Activated CD4-positive, alpha-beta T cell treated with anti-CD3 and anti-CD28 coated beads for 36 hours (primary cell): ENCODE results near the gene EP400. TPM values are rescaled to one million over a fixed set of nuclear protein-coding genes. Genes with fewer than 3 reads are reported as not detected.

ENCODE experiments used
- ATAC-seq: fragments of 200-7000 bp; cut with Tn5 transposase; one replicate; pipeline ENCODE4 v1.10.0; 2021; ENCODE audit warnings: mild to moderate bottlenecking, moderate library complexity
- CTCF ChIA-PET: fragments of 350-600 bp; sonication (Branson Sonifier 250); formaldehyde crosslinking; loops from one replicate; lab custom pipeline; 2021; ENCODE audit warnings: antibody characterized with exemption; lab: Charles Lee
- POLR2A ChIA-PET: fragments of 350-600 bp; sonication (Branson Sonifier 250); formaldehyde crosslinking; loops from one replicate; lab custom pipeline; 2021; ENCODE audit warnings: antibody characterized with exemption, inconsistent platforms; lab: Charles Lee
- DNase-seq: peaks from one replicate; pipeline ENCODE4 v3.0.0-alpha.2; 2020
- H3K27ac Mint-ChIP-seq: one replicate; pipeline ENCODE4 v1.8.0; 2021; ENCODE audit warnings: mixed read lengths
- H3K27me3 Mint-ChIP-seq: one replicate; pipeline ENCODE4 v1.8.0; 2021; ENCODE audit warnings: mixed read lengths
- H3K36me3 Mint-ChIP-seq: one replicate; pipeline ENCODE4 v1.8.0; 2021; ENCODE audit warnings: low read depth, mixed read lengths
- H3K4me1 Mint-ChIP-seq: one replicate; pipeline ENCODE4 v1.8.0; 2021; ENCODE audit warnings: mixed read lengths
- H3K4me3 Mint-ChIP-seq: one replicate; pipeline ENCODE4 v1.8.0; 2021; ENCODE audit warnings: mild to moderate bottlenecking, moderate library complexity, mixed read lengths
- H3K9me3 Mint-ChIP-seq: one replicate; pipeline ENCODE4 v1.8.0; 2021; ENCODE audit warnings: low read depth, mixed read lengths
- intact Hi-C, 2 experiments: fragments of 100-400 bp; cut with DNase I in 1 of 2; cut with micrococcal nuclease in 1 of 2; formaldehyde crosslinking; loops; one replicate each; pipeline versions ENCODE4 v1.14.2 to v1.15.1; 2022 to 2024; cut with DNase I, micrococcal nuclease
- total RNA-seq, 2 experiments: library from RNA; stranded (reverse); gene quantifications; one replicate each; pipeline ENCODE4 v1.2.3, GENCODE V29; 2021

EP400 gene
- total RNA-seq, 2 experiments from 2014 or later: 46.4 to 51.3 TPM

GRCh38 chr12:132028111-132028510, 78.4 kb downstream of the EP400 start:
- Mint-ChIP-seq H3K4me3 (no peak overlapping the region), H3K27ac (no peak overlapping the region), H3K36me3 (peaks cover 58% of the 10 kb centered on the region), H3K9me3 (no peaks in the 10 kb centered on the region), H3K4me1 (no peaks in the 10 kb centered on the region), H3K27me3 (no peaks in the 10 kb centered on the region)
- ChIA-PET CTCF (interaction anchor here (0.6 kb wide), 1 partner anchor 147 kb away, joined by 4 read pairs; no protein-coding TSS in a partner anchor), POLR2A (no interaction called here)
- DNase-seq (no peak), ATAC-seq (no peak)
- intact Hi-C loops: no loop called here

- no peaks in the 10 kb centered on the region for H3K9me3 Mint-ChIP-seq
- ChIA-PET CTCF (no interaction called here), POLR2A (no interaction called here)
- H3K4me1 Mint-ChIP-seq: no peaks in the 10 kb centered on the region
- H3K27ac Mint-ChIP-seq: no peak overlapping the region
- intact Hi-C loops: no loop called here
- no peak for ATAC-seq
- H3K36me3 Mint-ChIP-seq: peaks cover 62% of the 10 kb centered on the region
- H3K27me3 Mint-ChIP-seq: no peaks in the 10 kb centered on the region
- DNase-seq: no peak
- no peak overlapping the region for H3K4me3 Mint-ChIP-seq
Measured at GRCh38 chr12:132029503-132030300, 80.0 kb downstream of the EP400 start.

- no peak overlapping the region for H3K4me3 Mint-ChIP-seq
- ATAC-seq (no peak), DNase-seq (no peak)
- CTCF ChIA-PET: no interaction called here
- peak overlapping the region; percentile 52 for H3K27ac Mint-ChIP-seq
- intact Hi-C loops: no loop called here
- peaks cover 65% of the 10 kb centered on the region for H3K36me3 Mint-ChIP-seq
- H3K9me3 Mint-ChIP-seq: no peaks in the 10 kb centered on the region
- POLR2A ChIA-PET: no interaction called here
- H3K4me1 Mint-ChIP-seq: no peaks in the 10 kb centered on the region
- no peaks in the 10 kb centered on the region for H3K27me3 Mint-ChIP-seq
Measured at GRCh38 chr12:132030367-132031038, 80.8 kb downstream of the EP400 start.

GRCh38 chr12:132033627-132034026, 83.9 kb downstream of the EP400 start:
- Mint-ChIP-seq H3K27me3 (no peaks in the 10 kb centered on the region), H3K4me1 (no peaks in the 10 kb centered on the region), H3K27ac (no peak overlapping the region), H3K9me3 (no peaks in the 10 kb centered on the region), H3K36me3 (peaks cover 57% of the 10 kb centered on the region), H3K4me3 (no peak overlapping the region)
- intact Hi-C loops: no loop called here
- ATAC-seq: no peak
- DNase-seq: no peak
- CTCF ChIA-PET: no interaction called here
- POLR2A ChIA-PET: no interaction called here

- Mint-ChIP-seq H3K4me1 (no peaks in the 10 kb centered on the region), H3K27ac (no peak overlapping the region), H3K9me3 (no peaks in the 10 kb centered on the region), H3K36me3 (peaks cover 40% of the 10 kb centered on the region), H3K4me3 (no peak overlapping the region), H3K27me3 (no peaks in the 10 kb centered on the region)
- ATAC-seq (no peak), DNase-seq (no peak)
- CTCF ChIA-PET: no interaction called here
- intact Hi-C loops: no loop called here
- POLR2A ChIA-PET: no interaction called here
Measured at GRCh38 chr12:132036063-132036683, 86.4 kb downstream of the EP400 start.

- POLR2A ChIA-PET: no interaction called here
- CTCF ChIA-PET: no interaction called here
- H3K4me1 Mint-ChIP-seq: peaks cover 3% of the 10 kb centered on the region
- intact Hi-C loops: no loop called here
- H3K9me3 Mint-ChIP-seq: no peaks in the 10 kb centered on the region
- no peaks in the 10 kb centered on the region for H3K27me3 Mint-ChIP-seq
- DNase-seq: no peak
- H3K27ac Mint-ChIP-seq: no peak overlapping the region
- ATAC-seq: no peak
- peaks cover 37% of the 10 kb centered on the region for H3K36me3 Mint-ChIP-seq
- no peak overlapping the region for H3K4me3 Mint-ChIP-seq
Measured at GRCh38 chr12:132040906-132041606, 91.3 kb downstream of the EP400 start.

- intact Hi-C loops: no loop called here
- Mint-ChIP-seq H3K27ac (no peak overlapping the region), H3K36me3 (peaks cover 35% of the 10 kb centered on the region), H3K27me3 (no peaks in the 10 kb centered on the region), H3K4me1 (peaks cover 3% of the 10 kb centered on the region), H3K4me3 (no peak overlapping the region), H3K9me3 (no peaks in the 10 kb centered on the region)
- DNase-seq (no peak), ATAC-seq (no peak)
- CTCF ChIA-PET: no interaction called here
- POLR2A ChIA-PET: no interaction called here
Measured at GRCh38 chr12:132043216-132043615, 93.5 kb downstream of the EP400 start.

GRCh38 chr12:132043770-132044467, 94.2 kb downstream of the EP400 start:
- intact Hi-C loops: no loop called here
- Mint-ChIP-seq H3K9me3 (no peaks in the 10 kb centered on the region), H3K27me3 (no peaks in the 10 kb centered on the region), H3K4me1 (peaks cover 3% of the 10 kb centered on the region), H3K4me3 (no peak overlapping the region), H3K36me3 (peaks cover 35% of the 10 kb centered on the region), H3K27ac (no peak overlapping the region)
- ATAC-seq (no peak), DNase-seq (no peak)
- ChIA-PET CTCF (no interaction called here), POLR2A (no interaction called here)

- Mint-ChIP-seq H3K4me3 (no peak overlapping the region), H3K36me3 (peaks cover 38% of the 10 kb centered on the region), H3K27ac (no peak overlapping the region), H3K9me3 (no peaks in the 10 kb centered on the region), H3K4me1 (peaks cover 3% of the 10 kb centered on the region), H3K27me3 (no peaks in the 10 kb centered on the region)
- CTCF ChIA-PET: no interaction called here
- POLR2A ChIA-PET: no interaction called here
- intact Hi-C loops: no loop called here
- ATAC-seq: no peak
- DNase-seq: no peak
Measured at GRCh38 chr12:132044661-132045412, 95.1 kb downstream of the EP400 start.

- no peak for DNase-seq
- Mint-ChIP-seq H3K4me1 (peaks cover 3% of the 10 kb centered on the region), H3K36me3 (peaks cover 44% of the 10 kb centered on the region), H3K9me3 (no peaks in the 10 kb centered on the region), H3K27ac (no peak overlapping the region), H3K27me3 (no peaks in the 10 kb centered on the region), H3K4me3 (no peak overlapping the region)
- intact Hi-C loops: no loop called here
- ChIA-PET CTCF (no interaction called here), POLR2A (no interaction called here)
- no peak for ATAC-seq
Measured at GRCh38 chr12:132045751-132046150, 96.0 kb downstream of the EP400 start.
